ENCODE results near the gene SPOP. TPM values are rescaled to one million over a fixed set of nuclear protein-coding genes. Genes with fewer than 3 reads are reported as not detected.

Gene SPOP
- total and polyA plus RNA-seq, 2 of the 4 experiments (the other 2 are of a cell fraction), result 24.9 to 47.5 TPM

DNA sequence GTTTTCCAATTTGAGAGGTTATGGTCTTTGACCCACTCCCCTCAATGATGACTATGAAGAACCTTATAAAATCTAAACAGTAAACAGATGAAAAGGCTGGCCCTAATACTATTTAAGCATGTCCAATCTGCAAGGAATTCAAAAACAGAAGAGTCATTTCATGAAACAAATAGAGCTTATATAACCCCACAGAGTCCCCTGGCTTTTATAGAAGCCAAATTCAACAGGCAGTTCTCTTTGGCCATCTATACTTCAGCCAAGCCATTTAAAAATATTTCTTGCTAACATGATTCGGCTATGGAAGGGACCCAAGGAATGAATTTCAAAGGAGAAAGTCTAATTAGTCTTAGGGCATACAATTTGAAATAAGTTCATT is 43.4 kb downstream of the SPOP start:
- Histone ChIP-seq H4K20me1 (ENCODE audit: insufficient read depth, low read length) (peaks cover 12% of the 10 kb centered on the region; the same call in 1 of the 2 replicates), H3K9me3 (ENCODE audit: control insufficient read depth, insufficient read depth, low read length) (no peaks in the 10 kb centered on the region), H3K79me1 (ENCODE audit: low read depth in 1 of 2, low read length in 2 of 2) (peaks cover 17 to 56% of the 10 kb centered on the region in 2 experiments), H3K4me2 (ENCODE audit: low read depth, low read length) (no peak overlapping the region), H3K4me3 (ENCODE audit: insufficient read depth, low read depth, low read length) (no peak overlapping the region), H2AK9ac (replicated peaks; ENCODE audit: low read depth, low read length, poor library complexity) (no peak overlapping the region), H2AK5ac (ENCODE audit: low read depth, low read length) (no peak overlapping the region), H3K18ac (ENCODE audit: low read depth, low read length) (no peak overlapping the region), H2BK15ac (ENCODE audit: low read depth, low read length) (no peak overlapping the region), H3K9me1 (ENCODE audit: insufficient read depth, low read length) (peaks cover 6% of the 10 kb centered on the region), H3K27me3 (ENCODE audit: control insufficient read depth, insufficient read depth, low read length) (no peaks in the 10 kb centered on the region), H2AFZ (replicated peaks; ENCODE audit: low read length, poor library complexity) (no peak overlapping the region), H3K14ac (replicated peaks; ENCODE audit: low read depth, low read length) (no peak overlapping the region), H3K36me3 (ENCODE audit: control insufficient read depth, insufficient read depth, low read length) (no peaks in the 10 kb centered on the region), H4K91ac (ENCODE audit: insufficient read depth, low read depth, low read length) (no peak overlapping the region), H2BK5ac (ENCODE audit: low read depth, low read length, poor library complexity, severe bottlenecking) (no peak overlapping the region), H4K8ac (ENCODE audit: low read depth in 2 of 2, low read length in 2 of 2) (no peak overlapping the region), H2BK20ac (ENCODE audit: low read depth, low read length) (no peak overlapping the region), H3K23ac (ENCODE audit: low read depth, low read length) (no peak overlapping the region), H4K5ac (ENCODE audit: low read depth, low read length) (no peak overlapping the region), H3K27ac (ENCODE audit: insufficient read depth, low read length) (no peak overlapping the region), H3K4ac (ENCODE audit: low read depth, low read length) (no peak overlapping the region), H3K9ac (ENCODE audit: low read depth, low read length) (no peak overlapping the region), H3K56ac (ENCODE audit: extremely low read depth, insufficient read depth, low read length) (no peak overlapping the region), H3K4me1 (ENCODE audit: control insufficient read depth, insufficient read depth, low read length) (peaks cover 10% of the 10 kb centered on the region), H2BK120ac (ENCODE audit: low read depth, low read length) (no peak overlapping the region)
- no peak for ATAC-seq (ENCODE audit: low read depth)
- CTCF ChIA-PET, result interaction anchor here (0.5 kb wide), 1 partner anchor 12 kb away, joined by 3 read pairs; no protein-coding TSS in a partner anchor
- TF ChIP-seq CEBPB (IDR thresholded peaks at IDR 0.05; ENCODE audit: low read depth, low read length), result no peak
- TF ChIP-seq MAZ (IDR thresholded peaks at IDR 0.05; ENCODE audit: borderline replicate concordance, low read depth, low read length), result no peak
- no peak for TF ChIP-seq MAFK (IDR thresholded peaks at IDR 0.05; ENCODE audit: low read depth, low read length)
- TF ChIP-seq MXI1 (IDR thresholded peaks at IDR 0.05; ENCODE audit: borderline replicate concordance, low read depth, low read length), result no peak
- no peak for TF ChIP-seq CHD1 (IDR thresholded peaks at IDR 0.05; ENCODE audit: low read depth, low read length)
- TF ChIP-seq ELK1 (IDR thresholded peaks at IDR 0.05; ENCODE audit: borderline replicate concordance, low read depth, low read length), result no peak
- TF ChIP-seq BHLHE40 (IDR thresholded peaks at IDR 0.05; ENCODE audit: low read depth, low read length), result no peak
- no peak for TF ChIP-seq FOS (IDR thresholded peaks at IDR 0.05; ENCODE audit: low read depth, low read length)
- no peak for TF ChIP-seq RAD21 (IDR thresholded peaks at IDR 0.05; ENCODE audit: low read length)
- no peak for TF ChIP-seq POLR2A (IDR thresholded peaks at IDR 0.05; ENCODE audit: low read depth, low read length)
- TF ChIP-seq CTCF (conservative IDR thresholded peaks at IDR 0.05; ENCODE audit: low read depth, low read length), result no peak
- no peak for TF ChIP-seq NFE2L2 (IDR thresholded peaks at IDR 0.05; ENCODE audit: low read depth, low read length)
- TF ChIP-seq RCOR1 (IDR thresholded peaks at IDR 0.05; ENCODE audit: insufficient replicate concordance, low read length), result no peak
- no peak for TF ChIP-seq SMC3 (IDR thresholded peaks at IDR 0.05; ENCODE audit: low read depth, low read length)
- no peak for TF ChIP-seq USF2 (IDR thresholded peaks at IDR 0.05; ENCODE audit: low read depth, low read length)
- no peak for TF ChIP-seq RFX5 (IDR thresholded peaks at IDR 0.05; ENCODE audit: low read depth, low read length)
- no peak for DNase-seq
- no TSS peak for BruUV-seq (replicated peaks)
- in situ Hi-C loops (cut with MboI; ENCODE audit: low sequenced_read_pairs), result no loop called here
- POLR2A ChIA-PET (ENCODE audit: unreplicated experiment), result no interaction called here
- dilution Hi-C loops (cut with HindIII; ENCODE audit: low sequenced_read_pairs, unreplicated experiment), result no loop called here
- intact Hi-C loops (cut with micrococcal nuclease), result no loop called here
- WGBS, 2 experiments (ENCODE audit: extremely low coverage in 2 of 2, insufficient read length in 1 of 2), result no CpG with 5 or more reads among the region's 1 CpG
